Measurements from ENCODE around the gene RHOT2. TPM values are rescaled to one million over a fixed set of nuclear protein-coding genes. Genes with fewer than 3 reads are reported as not detected.

RHOT2 gene
- total and polyA plus RNA-seq, 10 of the 15 experiments (the other 5 are each of a cell fraction or from before 2014, with no cell fraction given) = 3.7 to 174 (median 69.8) TPM

GRCh38 chr16:720447-720989 lies 52.6 kb downstream of the RHOT2 start (continued):
- TF ChIP-seq, protein P1, sequence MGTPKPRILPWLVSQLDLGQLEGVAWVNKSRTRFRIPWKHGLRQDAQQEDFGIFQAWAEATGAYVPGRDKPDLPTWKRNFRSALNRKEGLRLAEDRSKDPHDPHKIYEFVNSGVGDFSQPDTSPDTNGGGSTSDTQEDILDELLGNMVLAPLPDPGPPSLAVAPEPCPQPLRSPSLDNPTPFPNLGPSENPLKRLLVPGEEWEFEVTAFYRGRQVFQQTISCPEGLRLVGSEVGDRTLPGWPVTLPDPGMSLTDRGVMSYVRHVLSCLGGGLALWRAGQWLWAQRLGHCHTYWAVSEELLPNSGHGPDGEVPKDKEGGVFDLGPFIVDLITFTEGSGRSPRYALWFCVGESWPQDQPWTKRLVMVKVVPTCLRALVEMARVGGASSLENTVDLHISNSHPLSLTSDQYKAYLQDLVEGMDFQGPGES (IDR thresholded peaks at IDR 0.05) = no peak
- TF ChIP-seq RAD21 (IDR thresholded peaks at IDR 0.05; ENCODE audit: insufficient read depth, low read depth, low read length) (no peak), NR2C2 (IDR thresholded peaks at IDR 0.05; ENCODE audit: borderline replicate concordance, control insufficient read depth, insufficient read length, low read depth) (no peak)
- TF ChIP-seq, protein P2, sequence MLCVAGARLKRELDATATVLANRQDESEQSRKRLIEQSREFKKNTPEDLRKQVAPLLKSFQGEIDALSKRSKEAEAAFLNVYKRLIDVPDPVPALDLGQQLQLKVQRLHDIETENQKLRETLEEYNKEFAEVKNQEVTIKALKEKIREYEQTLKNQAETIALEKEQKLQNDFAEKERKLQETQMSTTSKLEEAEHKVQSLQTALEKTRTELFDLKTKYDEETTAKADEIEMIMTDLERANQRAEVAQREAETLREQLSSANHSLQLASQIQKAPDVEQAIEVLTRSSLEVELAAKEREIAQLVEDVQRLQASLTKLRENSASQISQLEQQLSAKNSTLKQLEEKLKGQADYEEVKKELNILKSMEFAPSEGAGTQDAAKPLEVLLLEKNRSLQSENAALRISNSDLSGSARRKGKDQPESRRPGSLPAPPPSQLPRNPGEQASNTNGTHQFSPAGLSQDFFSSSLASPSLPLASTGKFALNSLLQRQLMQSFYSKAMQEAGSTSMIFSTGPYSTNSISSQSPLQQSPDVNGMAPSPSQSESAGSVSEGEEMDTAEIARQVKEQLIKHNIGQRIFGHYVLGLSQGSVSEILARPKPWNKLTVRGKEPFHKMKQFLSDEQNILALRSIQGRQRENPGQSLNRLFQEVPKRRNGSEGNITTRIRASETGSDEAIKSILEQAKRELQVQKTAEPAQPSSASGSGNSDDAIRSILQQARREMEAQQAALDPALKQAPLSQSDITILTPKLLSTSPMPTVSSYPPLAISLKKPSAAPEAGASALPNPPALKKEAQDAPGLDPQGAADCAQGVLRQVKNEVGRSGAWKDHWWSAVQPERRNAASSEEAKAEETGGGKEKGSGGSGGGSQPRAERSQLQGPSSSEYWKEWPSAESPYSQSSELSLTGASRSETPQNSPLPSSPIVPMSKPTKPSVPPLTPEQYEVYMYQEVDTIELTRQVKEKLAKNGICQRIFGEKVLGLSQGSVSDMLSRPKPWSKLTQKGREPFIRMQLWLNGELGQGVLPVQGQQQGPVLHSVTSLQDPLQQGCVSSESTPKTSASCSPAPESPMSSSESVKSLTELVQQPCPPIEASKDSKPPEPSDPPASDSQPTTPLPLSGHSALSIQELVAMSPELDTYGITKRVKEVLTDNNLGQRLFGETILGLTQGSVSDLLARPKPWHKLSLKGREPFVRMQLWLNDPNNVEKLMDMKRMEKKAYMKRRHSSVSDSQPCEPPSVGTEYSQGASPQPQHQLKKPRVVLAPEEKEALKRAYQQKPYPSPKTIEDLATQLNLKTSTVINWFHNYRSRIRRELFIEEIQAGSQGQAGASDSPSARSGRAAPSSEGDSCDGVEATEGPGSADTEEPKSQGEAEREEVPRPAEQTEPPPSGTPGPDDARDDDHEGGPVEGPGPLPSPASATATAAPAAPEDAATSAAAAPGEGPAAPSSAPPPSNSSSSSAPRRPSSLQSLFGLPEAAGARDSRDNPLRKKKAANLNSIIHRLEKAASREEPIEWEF (IDR thresholded peaks at IDR 0.05; ENCODE audit: insufficient replicate concordance, low read depth, low read length) = no peak

Measured in GM12878 (cell line).